HepG2 (cell line): ENCODE results near the gene SLC35F4. TPM values are rescaled to one million over a fixed set of nuclear protein-coding genes. Genes with fewer than 3 reads are reported as not detected.

ENCODE experiments used
- ATAC-seq: fragments of 200-7000 bp; cut with Tn5 transposase; 3 replicates; pipeline ENCODE4 v1.9.1; 2020; ENCODE audit warnings: mild to moderate bottlenecking, moderate library complexity
- BruUV-seq: library from RNA; stranded (reverse); fragments of 400-500 nt; replicated peaks from 2 replicates; lab custom pipeline; 2021; lab: Mats Ljungman, UMichigan
- CTCF ChIA-PET: fragments of 300-600 bp; formaldehyde crosslinking; extraction: SDS; loops from one replicate; lab custom pipeline; 2021; ENCODE audit warnings: low total read pairs, inconsistent platforms, low intra/inter-chr PET ratio; lab: Yijun Ruan, JAX
- POLR2A ChIA-PET: fragments of 350-600 bp; sonication (Branson Sonifier 250); formaldehyde crosslinking; loops from one replicate; lab custom pipeline; 2020; ENCODE audit warnings: antibody characterized with exemption, inconsistent platforms; lab: Yijun Ruan, JAX
- DNase-seq: peaks from one replicate; pipeline ENCODE4 v3.0.0-alpha.2; 2015; ENCODE audit warnings: low spot score
- FAIRE-seq: peaks from 3 replicates; lab custom pipeline; 2011; peaks lifted over from hg19 to GRCh38; lab: Jason Lieb, UNC
- H2AFZ ChIP-seq: one replicate; pipeline ENCODE4 v1.6.1; 2011; ENCODE audit warnings: low read length, inconsistent platforms
- H3K27ac ChIP-seq: fragments of 300-600 bp; 3 replicates; pipeline ENCODE4 v1.8.0; 2011; ENCODE audit warnings: mixed run types, mild to moderate bottlenecking, mixed read lengths, low read length, inconsistent platforms; ENCODE audit not compliant: insufficient read depth; ENCODE audit errors: extremely low read length
- H3K27me3 ChIP-seq, 2 experiments: fragments of 200-600 bp in 1 of 2; 2 replicates in 1 of 2; 3 replicates in 1 of 2; pipeline versions ENCODE4 v1.6.0 to v1.8.0; 2011; ENCODE audit warnings: low read length in 2 of 2, mild to moderate bottlenecking in 2 of 2, moderate library complexity in 2 of 2, inconsistent platforms in 1 of 2; ENCODE audit not compliant: insufficient read depth in 2 of 2, control insufficient read depth in 1 of 2
- H3K36me3 ChIP-seq, 2 experiments: fragments of 200-600 bp in 1 of 2; replicated peaks in 1 of 2; 2 replicates in 1 of 2; 3 replicates in 1 of 2; pipeline versions ENCODE4 v1.5.1 to v1.8.0; 2011; ENCODE audit warnings: low read length in 2 of 2, inconsistent platforms in 1 of 2; ENCODE audit not compliant: insufficient read depth in 2 of 2, control insufficient read depth in 1 of 2
- H3K4me1 ChIP-seq: 2 replicates; pipeline ENCODE4 v1.5.1; 2012; ENCODE audit warnings: low read length, inconsistent platforms; ENCODE audit not compliant: insufficient read depth
- H3K4me2 ChIP-seq: 2 replicates; pipeline ENCODE4 v1.6.0; 2011; ENCODE audit warnings: low read depth, low read length, inconsistent platforms
- H3K4me3 ChIP-seq, 3 experiments: fragments of 200-600 bp in 1 of 3; sonication (generic), shearing (Covaris generic) in 1 of 3; replicated peaks in 1 of 3; 2 replicates each; pipeline ENCODE4 v1.5.1; 2011 to 2016; ENCODE audit warnings: low read length in 3 of 3, inconsistent platforms in 2 of 3, low read depth in 2 of 3, mild to moderate bottlenecking in 2 of 3, control low read depth in 1 of 3, mixed read lengths in 1 of 3; ENCODE audit not compliant: insufficient read depth in 1 of 3
- H3K79me2 ChIP-seq: one replicate; pipeline ENCODE4 v1.6.1; 2011; ENCODE audit warnings: low read length, inconsistent platforms; ENCODE audit not compliant: insufficient read depth
- H3K9ac ChIP-seq: 2 replicates; pipeline ENCODE4 v1.6.0; 2011; ENCODE audit warnings: mild to moderate bottlenecking, low read depth, low read length, inconsistent platforms; ENCODE audit not compliant: insufficient read depth
- H3K9me3 ChIP-seq: 2 replicates; pipeline ENCODE4 v1.5.1; 2012; ENCODE audit warnings: mild to moderate bottlenecking, low read length
- H4K20me1 ChIP-seq: 2 replicates; pipeline ENCODE4 v1.6.0; 2011; ENCODE audit warnings: inconsistent platforms, mild to moderate bottlenecking, low read length, moderate library complexity; ENCODE audit not compliant: insufficient read depth
- CREM ChIP-seq, 2 experiments: sonication (generic) in 1 of 2; formaldehyde crosslinking in 1 of 2; IDR thresholded peaks; 2 replicates each; pipeline versions ENCODE4 v1.4.0 to v1.6.1; 2016 to 2020; ENCODE audit warnings: antibody characterized with exemption in 1 of 2, mild to moderate bottlenecking in 1 of 2, missing genetic modification reagents in 1 of 2
- DMAP1 ChIP-seq: IDR thresholded peaks from 2 replicates; pipeline ENCODE4 v1.6.1; 2016
- DZIP1 ChIP-seq: sonication (generic); formaldehyde crosslinking; IDR thresholded peaks from 2 replicates; pipeline ENCODE4 v1.5.0; 2020; ENCODE audit warnings: mild to moderate bottlenecking, missing genetic modification reagents
- GPBP1L1 ChIP-seq: sonication (generic); formaldehyde crosslinking; IDR thresholded peaks from 2 replicates; pipeline ENCODE4 v1.5.0; 2020; ENCODE audit warnings: mild to moderate bottlenecking, missing genetic modification reagents
- HOXA7 ChIP-seq: sonication (generic); formaldehyde crosslinking; IDR thresholded peaks from 2 replicates; pipeline ENCODE4 v1.8.1; 2022; ENCODE audit warnings: mild to moderate bottlenecking, missing genetic modification reagents, moderate library complexity
- KLF15 ChIP-seq: sonication (generic); formaldehyde crosslinking; IDR thresholded peaks from 2 replicates; pipeline ENCODE4 v1.8.1; 2023; ENCODE audit warnings: borderline replicate concordance, mild to moderate bottlenecking, inconsistent platforms, missing genetic modification reagents, mixed read lengths
- MEF2D ChIP-seq: sonication (generic); formaldehyde crosslinking; IDR thresholded peaks from 2 replicates; pipeline ENCODE4 v1.5.1; 2020; ENCODE audit warnings: mild to moderate bottlenecking, missing genetic modification reagents
- SMYD3 ChIP-seq: sonication (generic); formaldehyde crosslinking; IDR thresholded peaks from 2 replicates; pipeline ENCODE4 v1.8.1; 2023; ENCODE audit warnings: mild to moderate bottlenecking, missing genetic modification reagents
- TARDBP ChIP-seq: sonication (generic); formaldehyde crosslinking; IDR thresholded peaks from 2 replicates; pipeline ENCODE4 v1.8.0; 2022; ENCODE audit warnings: mild to moderate bottlenecking, missing genetic modification reagents
- ZBTB21 ChIP-seq: sonication (generic); formaldehyde crosslinking; IDR thresholded peaks from 2 replicates; pipeline ENCODE4 v1.4.0; 2020; ENCODE audit warnings: missing genetic modification reagents
- ZNF331 ChIP-seq: sonication (generic); formaldehyde crosslinking; IDR thresholded peaks from 2 replicates; pipeline ENCODE4 v1.4.0; 2020; ENCODE audit warnings: missing genetic modification reagents
- ZNF460 ChIP-seq: sonication (generic); formaldehyde crosslinking; IDR thresholded peaks from 2 replicates; pipeline ENCODE4 v1.5.1; 2020; ENCODE audit warnings: missing genetic modification reagents, mild to moderate bottlenecking, borderline replicate concordance
- ZNF747 ChIP-seq: sonication (generic); formaldehyde crosslinking; IDR thresholded peaks from 2 replicates; pipeline ENCODE4 v1.8.1; 2023; ENCODE audit warnings: missing genetic modification reagents, mild to moderate bottlenecking, borderline replicate concordance
- ZSCAN12 ChIP-seq: sonication (generic); formaldehyde crosslinking; IDR thresholded peaks from 2 replicates; pipeline ENCODE4 v1.9.0; 2021; ENCODE audit warnings: mild to moderate bottlenecking, missing genetic modification reagents
- ZUFSP ChIP-seq: sonication (generic); formaldehyde crosslinking; IDR thresholded peaks from 2 replicates; pipeline ENCODE4 v1.9.0; 2021; ENCODE audit warnings: missing genetic modification reagents, mild to moderate bottlenecking, borderline replicate concordance
- WGBS: methylation state at CpG from one replicate; pipeline ENCODE4 v1.1.6; 2017; ENCODE audit warnings: low lambda C conversion rate; 5-methylcytosine and 5-hydroxymethylcytosine counted together
- in situ Hi-C: cut with HindIII; loops from 2 replicates; pipeline ENCODE4 v1.10.0; 2017; ENCODE audit warnings: low pct_unique_long_range_greater_than_20kb; ENCODE audit not compliant: extremely low pct_ligation_motif_present
- intact Hi-C: fragments of 100-400 bp; cut with micrococcal nuclease; formaldehyde crosslinking; loops from one replicate; pipeline ENCODE4 v1.10.0; 2022; ENCODE audit not compliant: unreplicated experiment
- polyA plus RNA-seq, 8 experiments: library from polyadenylated mRNA; depleted of rRNA in 3 of 8; stranded (reverse) in 7 of 8; unstranded in 1 of 8; fragments of >200 nt; fragmentation: Illumina TruSeq in 4 of 8; extraction: Trizol in 4 of 8; gene quantifications; 2 replicates each; pipeline versions ENCODE4 v1.2.1 to v1.2.3, GENCODE V29; 2011 to 2016; ENCODE audit warnings: low read depth in 4 of 8, missing spikeins in 1 of 8, mixed read lengths in 1 of 8; ENCODE audit not compliant: insufficient read depth in 1 of 8
- total RNA-seq, 5 experiments: library from RNA; depleted of rRNA; stranded (reverse); fragments of >200 nt; fragmentation: Illumina TruSeq; extraction: Trizol; gene quantifications; 2 replicates each; pipeline ENCODE4 v1.2.3, GENCODE V29; 2016; ENCODE audit warnings: low read depth in 1 of 5

Gene SLC35F4
- total and polyA plus RNA-seq, 2 of the 13 experiments (the other 11 are each of a cell fraction or from before 2014, with no cell fraction given) = not detected

DNA sequence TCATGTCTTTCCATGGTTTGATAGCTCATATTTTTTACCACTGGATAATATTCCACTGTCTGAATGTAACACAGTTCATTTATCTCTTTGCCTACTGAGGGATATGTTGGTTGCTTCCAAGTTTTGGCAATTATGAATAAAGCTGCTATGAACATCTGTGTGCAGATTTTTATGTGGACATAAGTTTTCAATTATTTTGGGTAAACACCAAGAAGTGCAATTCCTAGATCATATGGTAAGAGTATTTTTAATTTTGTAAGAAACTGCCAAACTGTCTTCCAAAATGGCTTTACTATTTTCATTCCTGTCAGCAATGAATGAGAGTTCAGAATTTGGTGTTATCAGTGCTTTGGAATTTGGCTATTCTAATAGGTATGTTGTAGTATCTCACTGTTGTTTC lies 43.7 kb upstream of the SLC35F4 start:
- no peak for FAIRE-seq
- H3K4me3 ChIP-seq = no peak overlapping the region
- POLR2A ChIA-PET = no interaction called here
- no peaks in the 10 kb centered on the region for H3K27me3 ChIP-seq
- no peak overlapping the region for H3K4me2 ChIP-seq
- H3K4me1 ChIP-seq = no peaks in the 10 kb centered on the region
- H3K9ac ChIP-seq = no peak overlapping the region
- H3K27ac ChIP-seq = no peak overlapping the region
- in situ Hi-C loops = no loop called here
- BruUV-seq = no TSS peak
- ATAC-seq = no peak
- H4K20me1 ChIP-seq = no peaks in the 10 kb centered on the region
- CTCF ChIA-PET = no interaction called here
- H3K9me3 ChIP-seq = no peaks in the 10 kb centered on the region
- H3K36me3 ChIP-seq = no peaks in the 10 kb centered on the region
- no peaks in the 10 kb centered on the region for H3K79me2 ChIP-seq
- TF ChIP-seq TARDBP (CRISPR knock-in tag) = no peak
- no peak for TF ChIP-seq MEF2D
- no peak for TF ChIP-seq DMAP1 (CRISPR knock-in tag)
- TF ChIP-seq SMYD3 = no peak
- no peak for TF ChIP-seq ZSCAN12 (CRISPR knock-in tag)
- no peak for TF ChIP-seq ZNF460 (CRISPR knock-in tag)
- TF ChIP-seq ZNF747 = no peak
- H2AFZ ChIP-seq = no peak overlapping the region
- intact Hi-C loops = no loop called here
- no peak for DNase-seq

DNA sequence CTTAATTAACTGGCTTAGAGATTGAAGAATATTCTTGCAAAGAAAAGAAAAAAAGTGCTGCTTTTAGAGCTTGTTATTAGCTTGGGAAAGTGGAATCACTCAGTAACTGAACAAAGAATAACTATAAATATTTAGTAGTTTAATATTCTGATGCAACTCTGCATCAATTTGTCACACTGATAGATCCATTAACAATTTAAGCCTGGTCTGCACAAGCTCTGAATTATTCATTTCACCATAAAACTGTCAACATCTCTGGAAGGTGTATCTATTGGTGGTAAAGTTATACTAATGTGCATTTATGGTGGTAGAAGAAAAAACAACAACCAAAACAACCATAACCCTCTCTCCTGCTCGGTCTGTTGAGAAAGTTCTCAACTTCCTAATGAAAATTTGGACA lies 38.1 kb upstream of the SLC35F4 start:
- Histone ChIP-seq H3K36me3 (no peaks in the 10 kb centered on the region), H3K9me3 (no peaks in the 10 kb centered on the region), H2AFZ (no peak overlapping the region), H3K4me2 (no peak overlapping the region), H3K9ac (no peak overlapping the region), H3K27me3 (no peaks in the 10 kb centered on the region; a peak in 1 of 5 replicates), H3K4me1 (no peaks in the 10 kb centered on the region), H3K79me2 (no peaks in the 10 kb centered on the region), H4K20me1 (no peaks in the 10 kb centered on the region), H3K4me3 (no peak overlapping the region), H3K27ac (no peak overlapping the region)
- intact Hi-C loops (no loop called here), in situ Hi-C loops (no loop called here)
- no TSS peak for BruUV-seq
- ATAC-seq (no peak), FAIRE-seq (no peak), DNase-seq (no peak)
- WGBS = 4% methylated on average over 1 of the region's 1 CpG
- ChIA-PET POLR2A (no interaction called here), CTCF (no interaction called here)
- TF ChIP-seq HOXA7 (no peak), KLF15 (CRISPR knock-in tag) (no peak), ZUFSP (no peak), GPBP1L1 (CRISPR knock-in tag) (no peak), DZIP1 (no peak), ZNF331 (CRISPR knock-in tag) (no peak), ZBTB21 (CRISPR knock-in tag) (no peak), CREM (IDR thresholded peaks at IDR 0.05) (no peak), CREM (CRISPR knock-in tag; IDR thresholded peaks at IDR 0.05) (no peak)
